K562 (cell line): ENCODE measurements around the gene IMPACT. TPM values are rescaled to one million over a fixed set of nuclear protein-coding genes. Genes with fewer than 3 reads are reported as not detected.

ENCODE experiments used
- ATAC-seq: fragments of 200-7000 bp; cut with Tn5 transposase; 3 replicates; pipeline ENCODE4 v1.9.1; 2020; ENCODE audit warnings: moderate library complexity
- BruUV-seq: library from RNA; stranded (reverse); fragments of 400-500 nt; replicated peaks from 2 replicates; lab custom pipeline; 2021; lab: Mats Ljungman, UMichigan
- CTCF ChIA-PET: fragments of 300-600 bp; formaldehyde crosslinking; extraction: SDS; loops from one replicate; lab custom pipeline; 2021; ENCODE audit warnings: low intra/inter-chr PET ratio; lab: Yijun Ruan, JAX
- POLR2A ChIA-PET: fragments of 300-600, 350-650 bp; sonication (Branson Sonifier 250); formaldehyde crosslinking; extraction: SDS; loops from one replicate; lab custom pipeline; 2021; ENCODE audit warnings: antibody characterized with exemption, inconsistent platforms; lab: Yijun Ruan, JAX
- DNase-seq, 4 experiments: peaks; one replicate each; pipeline versions ENCODE4 v3.0.0 to v3.0.0-alpha.2; 2011 to 2018; ENCODE audit warnings: low spot score in 3 of 4, mixed read lengths in 3 of 4; ENCODE audit errors: extremely low read depth in 1 of 4
- FAIRE-seq: peaks from 2 replicates; lab custom pipeline; 2011; peaks lifted over from hg19 to GRCh38; lab: Jason Lieb, UNC
- H2AFZ ChIP-seq: 2 replicates; pipeline ENCODE4 v1.6.0; 2011; ENCODE audit warnings: low read depth, low read length, control low read depth, inconsistent platforms
- H3K27ac ChIP-seq: fragments of 200-600 bp; 3 replicates; pipeline ENCODE4 v1.8.0; 2011; ENCODE audit warnings: low read depth, mild to moderate bottlenecking, control low read depth, inconsistent platforms, low read length, moderate library complexity, mixed read lengths; ENCODE audit errors: extremely low read depth
- H3K27me3 ChIP-seq, 2 experiments: fragments of 300-600 bp in 1 of 2; 2 replicates in 1 of 2; 3 replicates in 1 of 2; pipeline versions ENCODE4 v1.6.0 to v1.8.0; 2011; ENCODE audit warnings: inconsistent platforms in 2 of 2, low read length in 2 of 2, mild to moderate bottlenecking in 1 of 2, mixed read lengths in 1 of 2, moderate library complexity in 1 of 2; ENCODE audit not compliant: control insufficient read depth in 2 of 2, insufficient read depth in 2 of 2
- H3K36me3 ChIP-seq: fragments of 300-600 bp; 3 replicates; pipeline ENCODE4 v1.8.0; 2011; ENCODE audit warnings: mild to moderate bottlenecking, low read length, inconsistent platforms; ENCODE audit not compliant: control insufficient read depth, insufficient read depth
- H3K4me1 ChIP-seq, 2 experiments: fragments of 200-600 bp in 1 of 2; replicated peaks in 1 of 2; 2 replicates in 1 of 2; 3 replicates in 1 of 2; pipeline versions ENCODE4 v1.5.1 to v1.8.0; 2011; ENCODE audit warnings: inconsistent platforms in 2 of 2, low read length in 2 of 2, mild to moderate bottlenecking in 1 of 2, mixed read lengths in 1 of 2, moderate library complexity in 1 of 2; ENCODE audit not compliant: control insufficient read depth in 2 of 2, insufficient read depth in 2 of 2
- H3K4me2 ChIP-seq: 2 replicates; pipeline ENCODE4 v1.6.1; 2011; ENCODE audit warnings: low read length, control low read depth, inconsistent platforms, mixed read lengths; ENCODE audit not compliant: insufficient read depth
- H3K4me3 ChIP-seq: fragments of 200-600 bp; sonication (generic), shearing (Covaris generic); 2 replicates; pipeline ENCODE4 v1.5.1; 2016; ENCODE audit warnings: control low read depth, inconsistent platforms
- H3K79me2 ChIP-seq: fragments of 200-600 bp; 3 replicates; pipeline ENCODE4 v1.8.0; 2011; ENCODE audit warnings: low read length, inconsistent platforms; ENCODE audit not compliant: control insufficient read depth, insufficient read depth
- H3K9ac ChIP-seq, 2 experiments: 2 replicates each; pipeline versions ENCODE4 v1.6.0 to v1.6.1; 2011; ENCODE audit warnings: low read depth in 2 of 2, low read length in 2 of 2, control low read depth in 1 of 2, inconsistent platforms in 1 of 2, mild to moderate bottlenecking in 1 of 2, mixed read lengths in 1 of 2; ENCODE audit not compliant: insufficient read depth in 1 of 2
- H3K9me1 ChIP-seq: one replicate; pipeline ENCODE4 v1.6.0; 2011; ENCODE audit warnings: inconsistent platforms, mild to moderate bottlenecking, low read length, moderate library complexity; ENCODE audit not compliant: control insufficient read depth, insufficient read depth
- H3K9me3 ChIP-seq: replicated peaks from 2 replicates; pipeline ENCODE4 v1.5.1; 2011; ENCODE audit warnings: low read depth, low read length, inconsistent platforms; ENCODE audit not compliant: control insufficient read depth, insufficient read depth
- H4K20me1 ChIP-seq: replicated peaks from 2 replicates; pipeline ENCODE4 v1.6.1; 2011; ENCODE audit warnings: low read length, inconsistent platforms, mixed read lengths; ENCODE audit not compliant: control insufficient read depth, insufficient read depth
- MCM2 ChIP-seq: fragments of 450-650 bp; IDR thresholded peaks from 2 replicates; pipeline ENCODE4 v1.6.1; 2017; ENCODE audit warnings: low read depth, mild to moderate bottlenecking
- MYC ChIP-seq, 2 experiments: fragments of 250-450 bp in 1 of 2; sonication (Bioruptor Pico) in 1 of 2; IDR thresholded peaks; 2 replicates each; pipeline versions ENCODE4 v1.5.1 to v1.6.1; 2012 to 2021; ENCODE audit warnings: low read depth in 2 of 2, borderline replicate concordance in 1 of 2, improper control_type of control experiment in 1 of 2, low read length in 1 of 2, mild to moderate bottlenecking in 1 of 2, moderate library complexity in 1 of 2
- RNF2 ChIP-seq: sonication (generic); IDR thresholded peaks from 2 replicates; pipeline ENCODE4 v1.6.1; 2016
- ZNF324 ChIP-seq: fragments of 250-450 bp; sonication (Bioruptor Pico); IDR thresholded peaks from 2 replicates; pipeline ENCODE4 v1.4.0; 2020; ENCODE audit warnings: mild to moderate bottlenecking
- WGBS: fragments of 100-300 bp; shearing (Covaris generic); methylation state at CpG from one replicate; pipeline ENCODE4 v1.1.6; 2016; ENCODE audit warnings: low coverage, mixed read lengths; ENCODE audit not compliant: insufficient coverage; ENCODE audit errors: missing lambda C conversion rate; 5-methylcytosine and 5-hydroxymethylcytosine counted together
- in situ Hi-C: fragments of 300-500 bp; cut with MboI; formaldehyde crosslinking; loops from 4 replicates; pipeline ENCODE4 v1.15.0; 2018; ENCODE audit warnings: inconsistent platforms, mixed read lengths
- intact Hi-C: fragments of 100-400 bp; cut with micrococcal nuclease; formaldehyde crosslinking; loops from 2 replicates; pipeline ENCODE4 v1.14.2; 2022
- polyA plus RNA-seq, 8 experiments: library from polyadenylated mRNA; depleted of rRNA in 4 of 8; stranded (reverse) in 5 of 8; unstranded in 3 of 8; fragments of >200 nt; fragmentation: Nextera tagmentation in 2 of 8; fragmentation: Illumina TruSeq in 1 of 8; extraction: Ambion mirVana in 2 of 8; extraction: Trizol in 1 of 8; gene quantifications; 2 replicates each; pipeline versions ENCODE4 v1.2.1 to v1.2.3, GENCODE V29; 2011 to 2014; ENCODE audit warnings: inconsistent platforms in 1 of 8, missing spikeins in 1 of 8
- total RNA-seq, 7 experiments: library from RNA; depleted of rRNA in 6 of 7; stranded (reverse); fragments of >200 nt in 6 of 7; fragmentation: Illumina TruSeq in 2 of 7; extraction: Trizol in 2 of 7; gene quantifications; 2 replicates each; pipeline versions ENCODE4 v1.2.1 to v1.2.3, GENCODE V29; 2011 to 2021; ENCODE audit warnings: low replicate concordance in 1 of 7
- TF ChIP-seq, protein P1 (sequence below): fragments of 250-450 bp; sonication (Bioruptor Pico); IDR thresholded peaks from 2 replicates; pipeline ENCODE4 v1.5.0; 2022; ENCODE audit warnings: mild to moderate bottlenecking
- TF ChIP-seq, protein P2 (sequence below), 3 experiments: fragments of 200-800 bp in 1 of 3; fragments of 250-450 bp in 1 of 3; fragments of 450-650 bp in 1 of 3; sonication (Bioruptor Pico) in 1 of 3; sonication (Bioruptor generic) in 1 of 3; formaldehyde crosslinking in 1 of 3; IDR thresholded peaks; 2 replicates each; pipeline versions ENCODE4 v1.6.1 to v1.8.0; 2016 to 2022; ENCODE audit warnings: mild to moderate bottlenecking in 2 of 3, missing genetic modification characterization in 2 of 3, missing compliant biosample characterization in 1 of 3, moderate library complexity in 1 of 3

Gene IMPACT
- total and polyA plus RNA-seq, 9 of the 15 experiments (the other 6 are each of a cell fraction or from before 2014, with no cell fraction given): 4.7 to 7.6 (median 5.8) TPM

DNA sequence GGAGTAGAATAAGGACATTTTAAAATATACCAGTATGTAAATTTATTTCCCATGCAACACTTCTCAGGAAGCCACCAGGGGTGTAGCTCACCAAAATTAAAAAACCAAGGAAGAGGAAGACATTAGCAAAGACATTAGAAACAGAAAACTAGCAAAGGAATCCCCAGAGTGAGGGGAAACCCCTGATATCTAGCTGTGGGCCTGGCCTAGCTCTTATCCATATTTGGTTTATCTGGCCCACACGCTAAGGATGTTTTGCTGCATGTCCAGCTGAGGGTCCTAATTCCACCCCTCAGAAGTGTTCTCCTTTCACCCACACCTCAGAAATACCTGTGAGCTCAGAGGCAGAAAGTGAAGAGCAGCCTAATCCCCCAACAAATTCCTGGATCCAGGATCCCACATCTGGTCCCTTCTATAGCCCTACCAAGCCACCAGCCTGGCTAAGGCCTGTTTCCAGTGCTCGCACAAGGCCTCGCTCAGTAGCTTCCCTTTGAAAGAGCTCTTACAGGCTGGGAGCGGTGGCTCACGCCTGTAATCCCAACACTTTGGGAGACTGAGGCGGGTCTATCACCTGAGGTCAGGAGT lies 46.2 kb upstream of the IMPACT start:
- Histone ChIP-seq H3K27ac (no peak overlapping the region), H2AFZ (no peak overlapping the region), H3K9ac (no peak overlapping the region), H3K4me1 (no peaks in the 10 kb centered on the region), H4K20me1 (no peaks in the 10 kb centered on the region), H3K9me1 (no peaks in the 10 kb centered on the region), H3K9me3 (no peaks in the 10 kb centered on the region), H3K27me3 (0 out of 5 replicates have a peak, but pooled peaks cover 0 to 4% of the 10 kb centered on the region in 2 experiments), H3K4me3 (no peak overlapping the region), H3K4me2 (no peak overlapping the region), H3K79me2 (no peaks in the 10 kb centered on the region), H3K36me3 (no peaks in the 10 kb centered on the region)
- CTCF ChIA-PET: no interaction called here
- TF ChIP-seq, protein P1, sequence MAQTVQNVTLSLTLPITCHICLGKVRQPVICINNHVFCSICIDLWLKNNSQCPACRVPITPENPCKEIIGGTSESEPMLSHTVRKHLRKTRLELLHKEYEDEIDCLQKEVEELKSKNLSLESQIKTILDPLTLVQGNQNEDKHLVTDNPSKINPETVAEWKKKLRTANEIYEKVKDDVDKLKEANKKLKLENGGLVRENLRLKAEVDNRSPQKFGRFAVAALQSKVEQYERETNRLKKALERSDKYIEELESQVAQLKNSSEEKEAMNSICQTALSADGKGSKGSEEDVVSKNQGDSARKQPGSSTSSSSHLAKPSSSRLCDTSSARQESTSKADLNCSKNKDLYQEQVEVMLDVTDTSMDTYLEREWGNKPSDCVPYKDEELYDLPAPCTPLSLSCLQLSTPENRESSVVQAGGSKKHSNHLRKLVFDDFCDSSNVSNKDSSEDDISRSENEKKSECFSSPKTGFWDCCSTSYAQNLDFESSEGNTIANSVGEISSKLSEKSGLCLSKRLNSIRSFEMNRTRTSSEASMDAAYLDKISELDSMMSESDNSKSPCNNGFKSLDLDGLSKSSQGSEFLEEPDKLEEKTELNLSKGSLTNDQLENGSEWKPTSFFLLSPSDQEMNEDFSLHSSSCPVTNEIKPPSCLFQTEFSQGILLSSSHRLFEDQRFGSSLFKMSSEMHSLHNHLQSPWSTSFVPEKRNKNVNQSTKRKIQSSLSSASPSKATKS (CRISPR knock-in tag): no peak
- TF ChIP-seq, protein P2, sequence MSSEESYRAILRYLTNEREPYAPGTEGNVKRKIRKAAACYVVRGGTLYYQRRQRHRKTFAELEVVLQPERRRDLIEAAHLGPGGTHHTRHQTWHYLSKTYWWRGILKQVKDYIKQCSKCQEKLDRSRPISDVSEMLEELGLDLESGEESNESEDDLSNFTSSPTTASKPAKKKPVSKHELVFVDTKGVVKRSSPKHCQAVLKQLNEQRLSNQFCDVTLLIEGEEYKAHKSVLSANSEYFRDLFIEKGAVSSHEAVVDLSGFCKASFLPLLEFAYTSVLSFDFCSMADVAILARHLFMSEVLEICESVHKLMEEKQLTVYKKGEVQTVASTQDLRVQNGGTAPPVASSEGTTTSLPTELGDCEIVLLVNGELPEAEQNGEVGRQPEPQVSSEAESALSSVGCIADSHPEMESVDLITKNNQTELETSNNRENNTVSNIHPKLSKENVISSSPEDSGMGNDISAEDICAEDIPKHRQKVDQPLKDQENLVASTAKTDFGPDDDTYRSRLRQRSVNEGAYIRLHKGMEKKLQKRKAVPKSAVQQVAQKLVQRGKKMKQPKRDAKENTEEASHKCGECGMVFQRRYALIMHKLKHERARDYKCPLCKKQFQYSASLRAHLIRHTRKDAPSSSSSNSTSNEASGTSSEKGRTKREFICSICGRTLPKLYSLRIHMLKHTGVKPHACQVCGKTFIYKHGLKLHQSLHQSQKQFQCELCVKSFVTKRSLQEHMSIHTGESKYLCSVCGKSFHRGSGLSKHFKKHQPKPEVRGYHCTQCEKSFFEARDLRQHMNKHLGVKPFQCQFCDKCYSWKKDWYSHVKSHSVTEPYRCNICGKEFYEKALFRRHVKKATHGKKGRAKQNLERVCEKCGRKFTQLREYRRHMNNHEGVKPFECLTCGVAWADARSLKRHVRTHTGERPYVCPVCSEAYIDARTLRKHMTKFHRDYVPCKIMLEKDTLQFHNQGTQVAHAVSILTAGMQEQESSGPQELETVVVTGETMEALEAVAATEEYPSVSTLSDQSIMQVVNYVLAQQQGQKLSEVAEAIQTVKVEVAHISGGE (CRISPR knock-in tag; IDR thresholded peaks at IDR 0.05): no peak
- TF ChIP-seq MYC (IDR thresholded peaks at IDR 0.05; ENCODE audit: low read depth, low read length) (no peak), MYC (CRISPR knock-in tag; IDR thresholded peaks at IDR 0.05; ENCODE audit: borderline replicate concordance, low read depth) (no peak), RNF2 (no peak), ZNF324 (CRISPR knock-in tag) (no peak), MCM2 (no peak)
- FAIRE-seq (no peak), ATAC-seq (no peak), DNase-seq (no peak)
- intact Hi-C loops: no loop called here
- in situ Hi-C loops: no loop called here
- POLR2A ChIA-PET: no interaction called here
- whole genome bisulfite sequencing: under 1% methylated on average over 6 of the region's 6 CpGs
- BruUV-seq: no TSS peak
